Measurements from ENCODE around the gene AKAP7. TPM values are rescaled to one million over a fixed set of nuclear protein-coding genes. Genes with fewer than 3 reads are reported as not detected.

AKAP7 gene
- total RNA-seq, 1 experiment from 2014 or later: 9.6 TPM

DNA sequence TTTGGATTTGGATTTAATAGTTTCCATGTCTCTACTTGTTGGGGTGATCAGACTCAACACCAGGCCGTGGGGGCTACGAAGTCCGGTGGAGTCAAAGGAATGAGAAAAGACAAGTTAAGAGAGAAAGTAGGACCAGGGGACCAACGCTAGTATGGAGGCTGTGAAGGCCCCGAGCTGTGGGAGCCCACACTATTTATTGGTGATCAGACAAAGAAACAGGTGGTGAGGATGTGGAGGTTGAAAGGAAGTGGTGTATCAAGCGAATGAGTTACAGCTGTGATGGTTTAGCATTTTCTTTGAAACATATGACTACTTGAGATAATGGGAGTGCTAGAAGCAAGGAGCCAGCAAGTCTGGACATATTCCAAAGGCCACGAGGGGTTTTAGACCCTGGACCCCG, 62.4 kb downstream of the AKAP7 start:
- DNase-seq (ENCODE audit: low read depth): no peak

DNA sequence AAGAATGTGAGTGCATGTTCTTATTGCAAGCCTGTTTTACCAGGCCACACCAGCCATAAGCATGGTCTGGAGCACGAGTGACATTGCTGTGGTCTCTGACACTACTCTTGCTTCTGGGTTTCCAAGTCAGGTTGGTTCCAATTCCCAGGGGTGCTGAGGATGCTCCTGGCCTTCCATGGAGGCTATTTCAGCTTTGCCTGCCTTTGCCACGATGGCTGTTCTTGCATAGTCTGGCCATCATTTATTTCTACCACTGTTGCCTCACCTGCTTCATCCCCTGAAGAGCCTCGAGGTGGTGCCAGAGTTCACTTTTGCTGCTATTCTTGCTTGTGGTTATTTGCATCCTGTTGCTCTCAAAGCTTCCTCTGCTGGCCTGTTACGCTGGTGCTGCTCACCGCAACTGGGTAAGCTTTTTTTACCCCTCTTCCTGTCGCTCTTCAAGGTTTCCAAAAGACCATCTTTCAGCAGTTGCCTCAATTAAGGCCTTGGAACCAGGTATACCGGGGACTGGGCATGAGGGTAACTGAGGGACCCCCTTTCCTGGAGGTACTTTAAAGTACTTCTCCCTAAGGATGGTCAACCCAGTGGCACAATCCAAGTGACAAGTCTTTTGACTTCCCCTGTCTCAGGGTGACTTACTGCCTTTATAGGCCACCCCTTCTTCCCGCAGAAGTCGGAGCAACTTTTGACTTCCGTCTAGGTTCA, 64.5 kb downstream of the AKAP7 start:
- DNase-seq (ENCODE audit: low read depth): peak; percentile 77

DNA sequence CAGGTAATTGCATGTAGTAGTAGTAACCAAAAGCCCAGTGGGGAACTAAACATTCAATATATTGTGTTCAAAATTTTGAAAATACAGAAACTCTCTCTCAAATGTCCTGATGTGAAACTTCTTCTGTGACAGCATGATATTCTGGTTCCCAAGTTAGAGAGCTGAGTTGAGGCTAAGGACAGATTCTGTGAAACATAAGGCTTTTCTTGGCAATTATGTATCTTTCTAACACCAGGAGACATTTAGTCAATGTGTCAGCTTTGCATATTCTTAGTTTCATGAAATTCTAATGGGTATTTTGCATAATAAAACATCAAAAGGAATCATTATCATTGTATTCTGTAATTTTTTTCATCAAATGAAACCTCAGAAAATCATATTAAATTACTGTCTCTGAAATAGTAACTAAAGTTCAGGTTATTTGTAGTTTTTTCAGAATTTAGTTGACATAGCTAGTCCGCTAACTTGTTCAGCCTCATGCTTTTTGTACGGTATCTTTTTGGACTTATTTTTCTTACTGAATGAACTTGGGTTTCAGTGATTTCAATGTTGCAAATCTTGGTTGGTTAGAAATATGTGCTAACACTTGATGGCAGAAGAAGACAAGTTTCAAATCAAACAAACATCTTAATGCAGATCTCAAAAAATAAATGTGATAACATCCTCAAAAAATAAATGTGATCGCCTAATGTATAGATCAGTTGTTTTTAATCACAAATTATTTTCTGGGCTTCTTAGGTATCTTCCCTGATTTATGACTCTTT, 70.4 kb downstream of the AKAP7 start:
- DNase-seq (ENCODE audit: low read depth): no peak

DNA sequence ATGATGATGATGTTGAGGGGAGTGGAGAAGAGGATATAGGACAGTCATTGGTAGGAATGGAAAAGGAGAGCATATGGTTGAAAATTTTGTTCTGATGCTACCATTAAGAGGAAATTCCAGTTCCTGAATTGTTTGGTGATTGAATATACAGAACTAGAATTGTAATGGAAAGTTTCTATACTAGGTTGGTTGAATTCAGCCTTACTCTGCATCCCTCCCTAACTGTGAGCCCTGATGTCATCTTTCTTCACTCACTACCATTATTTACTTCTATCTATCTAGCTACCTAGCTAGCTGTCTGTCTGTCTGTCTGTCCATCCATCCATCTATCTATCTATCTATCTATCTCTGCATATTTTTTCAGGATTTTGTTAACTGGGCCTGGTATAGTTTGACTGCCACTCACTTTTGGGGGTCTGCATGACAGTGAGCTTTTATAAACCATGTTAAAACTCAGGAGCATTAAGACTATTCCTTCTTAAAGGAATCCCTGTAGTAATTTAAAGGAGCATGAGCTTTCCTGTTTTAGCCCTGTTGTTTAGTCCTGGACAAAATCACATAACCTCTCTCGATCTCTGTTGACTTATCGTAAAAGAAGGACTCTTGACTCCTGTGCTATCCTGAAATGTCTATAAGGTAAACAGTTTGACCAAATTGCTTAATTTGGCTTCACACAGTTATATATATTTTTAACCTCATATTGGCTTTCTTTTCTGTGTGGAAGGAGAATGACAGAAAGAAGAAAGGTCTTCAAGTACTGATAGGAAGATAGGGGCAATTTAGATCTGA, 71.4 kb downstream of the AKAP7 start:
- no peak for DNase-seq (ENCODE audit: low read depth)

DNA sequence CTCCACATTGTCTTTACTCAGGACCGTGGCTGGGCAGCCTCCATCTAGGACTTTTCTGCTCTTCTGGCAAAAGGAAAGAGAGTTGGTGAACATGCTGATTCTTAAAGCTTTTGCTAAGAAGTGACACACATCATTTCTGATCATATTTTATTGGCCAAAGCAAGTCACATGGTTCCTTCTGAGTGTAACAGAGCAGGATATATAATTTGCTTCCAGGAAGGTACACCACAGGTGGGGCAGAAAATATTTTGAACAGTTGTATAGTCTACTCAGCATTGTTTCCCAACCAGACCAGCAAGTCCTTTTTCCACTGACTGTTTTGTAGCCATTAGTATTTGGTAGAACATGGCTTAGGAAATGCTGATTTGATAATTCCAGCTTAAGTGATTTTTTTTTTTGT, 73.5 kb downstream of the AKAP7 start:
- DNase-seq (ENCODE audit: low read depth): no peak

DNA sequence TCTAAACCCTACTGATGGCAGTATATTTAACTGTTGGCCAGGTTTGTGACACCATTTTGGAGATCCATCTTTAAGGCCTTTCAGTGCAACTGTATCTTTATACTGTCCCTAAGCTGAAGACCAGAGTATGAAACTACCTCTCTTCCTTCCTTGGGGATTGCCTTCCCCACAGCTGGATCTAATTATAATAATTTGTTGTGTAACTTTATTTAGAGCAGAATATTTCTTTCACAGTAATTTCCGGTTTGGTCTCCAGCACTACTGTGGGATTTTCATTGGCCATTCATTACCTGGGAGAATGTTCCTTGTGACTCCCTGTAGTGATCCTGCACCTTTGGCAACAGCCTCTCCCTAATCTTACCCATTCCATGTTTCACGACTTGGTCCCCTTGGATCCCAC, 75.2 kb downstream of the AKAP7 start:
- no peak for DNase-seq (ENCODE audit: low read depth)

DNA sequence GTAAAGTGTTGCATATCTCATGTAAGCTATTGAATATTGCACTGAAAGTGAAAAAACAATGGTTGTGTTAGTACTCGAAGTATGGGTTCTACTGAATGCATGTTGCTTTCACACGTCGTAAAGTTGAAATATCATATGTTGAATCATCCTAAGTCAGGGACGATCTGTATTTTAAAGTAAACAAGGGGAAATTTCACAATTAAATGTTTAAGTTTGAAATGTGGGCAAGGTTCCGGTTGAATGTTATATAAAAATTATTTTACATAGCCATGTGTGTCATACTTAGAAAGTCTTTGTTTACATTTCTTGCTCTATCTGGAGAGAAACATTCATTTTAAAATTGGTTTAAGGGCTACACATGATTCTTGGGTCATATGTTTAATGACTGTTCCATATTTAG, 76.8 kb downstream of the AKAP7 start:
- no peak for DNase-seq (ENCODE audit: low read depth)

DNA sequence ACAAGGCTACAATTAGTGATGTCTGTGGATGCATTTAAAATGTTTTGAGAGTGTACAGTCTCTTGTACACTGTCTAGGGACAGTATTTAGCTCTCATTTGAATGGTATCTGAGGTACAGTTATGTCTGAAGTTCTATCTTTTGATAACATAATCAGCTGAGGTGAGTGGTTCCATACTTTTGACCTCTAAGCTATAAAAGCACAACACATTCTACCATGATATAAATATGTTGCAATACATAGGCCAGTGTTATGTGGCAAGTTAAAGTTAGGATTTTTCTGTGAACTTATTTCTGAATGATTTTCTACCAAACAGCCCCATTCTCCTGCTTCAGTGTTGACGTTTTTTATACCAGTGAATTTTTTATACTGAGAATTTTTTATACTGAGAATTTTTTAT, 77.6 kb downstream of the AKAP7 start:
- DNase-seq (ENCODE audit: low read depth): no peak

DNA sequence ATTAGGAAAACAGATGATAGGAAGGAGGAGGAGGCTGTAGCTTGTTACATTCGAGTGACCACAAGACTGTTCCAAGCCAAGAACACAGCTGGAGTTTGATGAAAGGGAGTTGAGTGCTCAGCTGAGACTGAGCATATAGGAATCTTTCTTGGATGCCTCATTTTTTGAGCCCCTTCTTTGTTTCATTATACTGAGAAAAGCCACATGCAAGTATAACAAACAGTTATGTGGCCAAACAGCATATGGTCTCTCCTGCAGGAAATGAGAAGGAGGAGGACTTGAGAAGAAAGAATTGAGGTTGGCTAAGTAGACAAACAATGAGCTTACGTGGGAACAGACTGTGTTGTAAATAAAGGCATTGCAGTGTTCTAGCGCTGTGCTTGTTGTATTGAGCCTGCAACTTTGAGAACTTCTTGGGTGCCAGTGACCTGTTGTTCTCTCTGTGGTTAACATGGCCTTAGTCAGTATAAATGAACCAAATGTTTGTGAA, 78.3 kb downstream of the AKAP7 start:
- no peak for DNase-seq (ENCODE audit: low read depth)

DNA sequence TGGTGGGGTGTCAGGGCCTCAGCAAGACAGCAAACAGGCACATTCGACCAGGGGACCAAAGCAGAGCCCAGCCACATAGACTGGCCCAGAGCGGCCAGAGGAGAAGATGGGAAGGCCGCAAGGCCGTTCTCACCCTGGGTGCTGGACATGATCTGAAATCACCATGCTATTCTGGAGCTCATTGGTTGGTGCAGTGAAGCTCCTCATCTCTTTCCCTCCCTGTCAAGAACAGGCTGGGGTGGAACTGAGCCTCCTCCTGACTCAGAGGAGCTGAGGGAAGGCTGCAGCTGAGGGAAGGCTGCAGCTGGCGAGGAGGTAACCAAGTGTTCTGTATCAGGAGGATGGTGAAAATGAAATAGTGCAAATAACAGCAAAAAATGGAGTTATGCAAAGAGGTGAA, 80.0 kb downstream of the AKAP7 start:
- DNase-seq (ENCODE audit: low read depth): no peak

DNA sequence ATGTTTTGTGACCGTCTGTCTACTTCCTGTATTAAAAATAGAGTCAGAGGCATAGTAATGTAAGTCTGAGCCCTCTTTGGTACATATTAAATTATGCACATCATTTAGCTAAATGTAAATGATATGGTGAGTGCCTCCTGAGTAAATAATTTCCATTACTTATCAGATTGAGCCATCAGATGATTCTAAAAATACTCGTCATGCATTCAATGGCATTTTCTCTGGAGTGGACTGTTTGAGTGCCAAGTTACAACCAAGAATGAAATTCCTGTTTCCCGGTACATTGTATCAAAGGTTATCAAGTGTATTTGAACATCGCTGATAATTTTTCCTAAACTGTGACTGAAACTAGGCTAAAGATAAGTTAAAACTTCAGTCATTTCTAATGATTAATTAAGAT, 81.0 kb downstream of the AKAP7 start:
- no peak for DNase-seq (ENCODE audit: low read depth)

DNA sequence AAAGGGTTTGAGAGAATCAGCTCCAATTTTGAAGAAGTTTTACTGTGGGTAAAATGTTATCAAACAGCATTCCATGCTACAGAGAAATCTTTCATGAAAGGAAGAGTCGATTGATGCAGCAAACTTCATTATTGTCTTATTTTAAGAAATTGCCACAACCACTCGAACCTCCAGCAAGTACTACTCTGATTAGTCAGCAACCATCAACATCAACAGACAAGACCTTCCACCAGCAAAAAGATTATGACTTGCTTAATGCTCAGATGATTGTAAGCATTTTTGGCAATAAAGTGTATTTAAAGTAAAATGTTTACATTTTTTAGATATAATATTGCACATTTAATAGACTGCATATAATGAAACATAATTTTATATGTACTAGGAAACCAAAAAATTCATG, 87.5 kb downstream of the AKAP7 start:
- no peak for DNase-seq (ENCODE audit: low read depth)

DNA sequence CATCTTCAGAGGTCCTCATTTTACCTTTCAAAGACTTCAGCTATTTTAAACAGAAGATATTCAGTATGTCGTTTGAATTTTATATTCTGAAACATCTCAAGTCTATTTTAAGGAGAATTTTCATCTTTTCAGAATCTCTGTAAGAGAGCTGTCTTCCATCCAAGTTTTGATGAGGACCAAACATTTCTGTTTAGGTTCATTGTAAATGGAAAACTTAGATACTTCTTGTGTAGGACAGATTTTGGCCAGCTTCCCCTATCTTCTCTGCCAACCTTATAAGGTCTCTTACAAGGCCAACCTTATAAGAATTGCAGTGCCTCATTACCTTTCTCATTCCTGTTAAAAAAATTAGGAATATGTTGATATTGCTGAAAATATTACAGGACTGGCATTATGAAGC, 88.1 kb downstream of the AKAP7 start:
- no peak for DNase-seq (ENCODE audit: low read depth)

DNA sequence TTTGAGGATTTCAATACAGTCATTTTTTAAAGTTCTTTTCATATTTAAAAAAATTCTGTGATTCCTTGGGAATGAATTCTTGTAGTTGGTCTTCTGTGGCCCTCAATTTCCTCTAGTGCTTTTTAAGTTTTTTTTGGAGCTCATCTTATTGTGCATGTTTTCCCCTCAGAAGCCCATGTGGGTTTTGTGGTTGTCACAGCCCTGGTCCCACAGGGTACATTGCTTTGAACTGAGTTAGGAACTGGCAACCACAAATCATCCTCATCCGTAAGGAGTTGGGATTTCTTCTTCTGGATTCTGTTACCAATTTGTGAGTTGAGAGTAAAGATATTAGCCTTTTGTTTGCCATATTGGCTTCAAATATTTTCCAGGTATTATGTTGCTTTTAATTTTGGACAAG, 89.9 kb downstream of the AKAP7 start:
- DNase-seq (ENCODE audit: low read depth): no peak

DNA sequence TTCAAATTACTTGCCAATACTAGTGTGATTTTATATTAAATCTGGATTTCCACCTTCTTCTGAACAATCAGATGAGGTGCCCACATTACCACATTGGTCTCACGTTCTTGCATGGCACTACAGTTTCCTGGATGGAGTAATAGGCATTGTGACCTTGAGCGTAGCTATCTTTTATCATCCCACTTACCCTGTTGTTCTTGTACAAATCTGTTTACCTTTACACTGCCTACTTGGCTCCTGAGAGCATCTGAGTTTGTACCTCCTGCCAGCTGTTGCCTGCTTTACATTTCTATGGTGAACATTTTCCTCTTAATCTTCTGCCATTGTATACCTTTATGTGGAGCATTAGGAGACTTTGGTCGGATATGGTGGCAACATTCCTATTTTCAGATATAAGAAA, 90.7 kb downstream of the AKAP7 start:
- DNase-seq (ENCODE audit: low read depth): no peak

DNA sequence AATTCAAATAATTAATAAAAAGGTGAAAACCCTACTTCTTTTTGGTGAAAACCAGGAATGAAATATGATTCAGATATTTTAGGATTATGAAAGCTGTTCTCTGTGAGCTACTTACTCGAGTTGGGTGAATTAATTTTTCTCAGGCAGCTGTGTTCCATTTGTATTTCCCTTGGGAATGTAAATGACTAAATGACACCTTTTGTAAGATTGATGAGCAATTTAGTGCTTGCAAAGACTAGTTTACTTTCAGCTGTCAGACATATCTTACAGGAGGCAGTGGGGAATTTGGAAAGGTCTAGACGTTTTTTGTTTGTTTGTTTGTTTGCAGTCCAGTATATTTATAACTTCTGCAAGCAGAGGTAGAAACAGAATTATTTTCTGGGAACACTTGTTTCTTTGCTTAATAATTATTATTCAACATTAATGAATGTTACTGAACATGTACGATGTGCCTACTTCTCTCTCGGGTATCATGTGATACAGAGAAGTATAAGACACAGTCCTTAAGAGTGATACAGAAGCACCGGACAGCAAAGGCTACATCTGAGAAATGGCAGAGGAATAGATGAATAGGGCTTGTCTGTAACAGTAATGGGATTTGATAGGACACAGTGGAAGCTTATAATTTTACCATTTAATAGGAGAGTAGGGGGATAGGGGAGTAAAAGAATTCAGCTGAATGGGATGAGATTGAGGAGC, 91.3 kb downstream of the AKAP7 start:
- no peak for DNase-seq (ENCODE audit: low read depth)

DNA sequence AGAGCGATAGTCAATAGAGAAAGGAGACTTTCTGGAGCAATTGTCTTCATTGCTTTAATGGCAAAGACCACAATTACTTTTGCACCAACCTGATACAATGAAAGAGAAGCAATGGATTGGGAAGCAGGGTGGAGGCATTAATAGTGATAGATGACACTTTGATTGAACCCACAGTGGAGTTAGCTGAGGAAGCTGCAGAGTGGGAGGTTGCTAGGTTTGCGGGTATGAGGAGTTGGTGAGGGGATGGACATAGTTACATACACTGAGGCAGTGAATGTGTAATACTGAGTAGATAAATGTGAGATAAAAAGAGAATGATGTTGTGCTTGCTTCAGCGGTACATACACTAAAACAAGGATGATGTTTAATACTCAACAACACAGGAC, 91.9 kb downstream of the AKAP7 start:
- no peak for DNase-seq (ENCODE audit: low read depth)

DNA sequence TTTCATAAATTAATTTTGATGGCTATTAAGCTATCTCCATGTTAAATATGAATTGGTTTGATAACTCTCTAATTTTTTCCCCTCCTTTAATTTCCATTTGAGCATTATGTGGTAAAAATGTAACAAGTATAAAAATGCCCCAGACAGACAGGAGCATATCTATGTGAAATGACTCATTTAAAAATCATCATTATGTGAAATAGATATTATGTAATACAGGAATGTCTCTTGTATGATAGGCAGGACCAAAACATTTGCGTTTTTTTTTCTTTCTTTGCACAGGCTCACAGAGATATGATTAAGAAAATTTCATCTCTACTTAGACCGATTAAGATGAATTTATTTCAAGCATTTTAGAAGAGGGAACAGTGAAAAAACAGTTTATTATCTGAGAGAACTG, 95.8 kb downstream of the AKAP7 start:
- no peak for DNase-seq (ENCODE audit: low read depth)

DNA sequence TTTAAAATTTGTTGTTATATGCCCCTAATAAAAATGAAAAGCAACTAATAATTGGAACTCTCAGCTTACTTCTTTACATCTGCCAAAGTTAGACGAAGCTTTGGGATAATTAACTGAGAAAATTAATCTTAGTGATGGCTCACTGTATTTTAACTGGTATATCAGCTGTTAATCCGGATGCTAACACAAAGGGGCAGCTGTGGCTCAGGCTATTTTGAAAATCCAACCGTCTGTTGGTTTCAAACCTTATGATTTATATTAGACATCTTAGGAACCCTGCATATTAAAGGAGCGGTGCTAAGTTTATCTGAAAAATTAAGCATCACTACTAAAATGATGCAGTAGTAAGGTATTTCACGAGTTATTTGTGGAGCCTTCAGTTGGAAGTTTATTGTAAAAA, 96.6 kb downstream of the AKAP7 start:
- DNase-seq (ENCODE audit: low read depth): no peak

DNA sequence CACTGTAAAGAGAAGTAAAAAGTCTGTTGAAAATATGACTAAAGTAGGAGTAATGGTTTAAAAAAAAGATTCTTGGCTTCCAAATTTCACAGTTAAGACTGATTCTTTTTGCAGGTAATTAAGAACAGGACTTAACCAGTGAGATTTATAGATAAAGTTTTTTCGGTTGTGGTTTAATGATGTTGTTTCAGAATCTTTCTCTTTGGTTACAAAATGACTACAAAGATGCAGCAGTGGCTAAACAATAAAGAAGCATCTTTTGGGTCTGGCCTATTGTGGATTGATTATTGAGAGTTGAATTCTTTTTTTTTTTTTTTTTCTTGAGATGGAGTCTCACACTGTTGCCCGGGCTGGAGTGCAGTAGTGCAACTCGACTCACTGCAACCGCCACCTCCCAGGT, 109.7 kb downstream of the AKAP7 start:
- no peak for DNase-seq (ENCODE audit: low read depth)

DNA sequence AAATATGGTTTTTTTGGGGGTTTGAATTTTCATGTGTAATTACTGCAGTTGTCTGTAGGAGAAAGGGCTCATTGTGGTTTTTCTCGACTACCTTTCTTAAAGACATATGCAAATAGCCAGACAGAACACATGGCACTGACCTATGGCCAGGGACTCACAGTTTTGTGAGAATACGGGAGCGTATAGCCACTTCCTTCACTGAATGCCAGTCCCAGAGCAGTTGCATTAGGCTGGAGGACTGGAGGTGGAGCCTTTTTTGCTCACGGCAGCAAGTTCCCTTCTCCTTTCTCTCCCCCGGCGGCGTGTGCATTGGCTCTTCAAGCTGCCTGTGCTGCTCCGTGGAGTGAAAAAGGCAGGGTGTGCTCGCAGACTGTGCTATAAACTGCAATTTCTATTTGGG, 114.9 kb downstream of the AKAP7 start:
- DNase-seq (ENCODE audit: low read depth): peak; percentile 44

DNA sequence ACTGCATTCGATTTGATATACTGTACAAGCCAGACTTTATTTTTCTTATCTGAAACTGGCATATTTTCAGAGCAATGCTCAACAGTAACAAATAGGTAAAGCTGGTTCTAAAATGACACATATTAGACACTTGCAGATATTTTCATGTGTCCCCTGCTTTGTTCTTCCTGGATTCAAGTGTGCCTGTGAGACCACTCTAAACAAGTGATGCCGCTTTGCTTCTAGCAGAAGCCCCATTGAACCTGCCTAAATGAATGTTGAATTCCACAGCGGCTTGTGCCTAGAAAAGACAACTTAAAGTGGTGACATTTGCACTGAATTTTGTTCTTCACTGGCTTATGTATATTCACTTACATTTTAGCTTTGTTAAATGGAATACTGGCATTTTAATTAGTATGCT, 115.7 kb downstream of the AKAP7 start:
- DNase-seq (ENCODE audit: low read depth): no peak
